HG03196 (cell line): Measurements from ENCODE around the gene NCS1.

Experiments used
- ATAC-seq: cut with Tn5 transposase; IDR thresholded peaks from one replicate; pipeline ENCODE4 v1.9.1; 2021; ENCODE audit not compliant: unreplicated experiment

Gene NCS1

DNA sequence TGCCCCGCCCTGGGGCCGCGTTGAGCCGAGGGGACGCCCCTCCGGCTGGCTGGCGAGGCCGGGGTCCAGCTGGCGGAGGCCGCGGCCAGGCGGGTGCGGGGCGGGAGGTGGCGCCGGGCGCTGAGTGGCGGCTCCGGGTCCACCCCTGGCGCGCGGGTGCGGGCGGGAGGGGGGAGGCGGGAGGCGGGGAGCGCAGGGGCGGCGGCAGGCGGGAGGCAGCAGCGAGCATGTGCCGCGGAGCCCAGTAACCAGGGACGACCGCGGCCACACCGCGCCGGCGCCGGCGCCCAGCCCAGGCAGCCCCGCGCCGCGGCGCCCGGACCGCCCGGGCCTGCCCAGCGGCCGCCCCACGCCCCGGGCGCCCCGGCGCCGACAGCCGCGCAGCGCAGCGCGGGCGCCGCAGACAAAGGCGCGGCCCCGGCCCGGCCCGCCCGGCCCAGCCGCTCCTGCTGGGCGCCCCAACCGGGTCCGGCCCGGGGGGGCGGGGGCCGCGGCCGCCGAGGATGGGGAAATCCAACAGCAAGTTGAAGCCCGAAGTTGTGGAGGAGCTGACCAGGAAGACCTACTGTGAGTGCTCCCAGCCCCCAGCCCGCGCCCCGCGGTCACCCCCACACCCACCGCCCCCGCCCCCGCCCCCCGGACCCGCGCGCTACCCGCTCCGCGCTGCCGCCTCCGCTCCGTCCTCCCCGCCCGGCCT lies at the start of gene NCS1:
NCS1 (plus strand) TSS at position 244 of the 697 bp plus-strand sequence; CDS start at position 504, 260 bp downstream.
- ATAC-seq: no peak

DNA sequence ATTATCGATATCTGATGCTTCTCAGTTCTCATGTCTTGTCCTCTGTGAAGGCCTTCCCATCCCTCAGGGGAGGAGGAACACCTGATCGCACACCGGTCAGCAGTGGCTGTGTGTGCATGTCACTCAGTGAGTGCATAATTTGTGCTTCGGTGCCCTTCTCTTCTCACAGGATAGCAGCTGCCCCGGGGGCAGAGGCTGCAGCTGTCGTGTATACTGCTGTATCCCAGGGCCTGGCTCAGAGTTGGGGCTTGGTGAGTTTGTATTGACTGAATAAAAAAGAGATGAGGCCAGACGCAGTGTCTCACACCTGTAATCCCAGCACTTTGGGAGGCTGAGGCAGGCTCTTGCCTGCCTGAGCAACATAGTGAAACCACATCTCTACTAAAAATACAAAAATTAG lies 49.7 kb upstream of the NCS1 start:
- ATAC-seq: no peak

DNA sequence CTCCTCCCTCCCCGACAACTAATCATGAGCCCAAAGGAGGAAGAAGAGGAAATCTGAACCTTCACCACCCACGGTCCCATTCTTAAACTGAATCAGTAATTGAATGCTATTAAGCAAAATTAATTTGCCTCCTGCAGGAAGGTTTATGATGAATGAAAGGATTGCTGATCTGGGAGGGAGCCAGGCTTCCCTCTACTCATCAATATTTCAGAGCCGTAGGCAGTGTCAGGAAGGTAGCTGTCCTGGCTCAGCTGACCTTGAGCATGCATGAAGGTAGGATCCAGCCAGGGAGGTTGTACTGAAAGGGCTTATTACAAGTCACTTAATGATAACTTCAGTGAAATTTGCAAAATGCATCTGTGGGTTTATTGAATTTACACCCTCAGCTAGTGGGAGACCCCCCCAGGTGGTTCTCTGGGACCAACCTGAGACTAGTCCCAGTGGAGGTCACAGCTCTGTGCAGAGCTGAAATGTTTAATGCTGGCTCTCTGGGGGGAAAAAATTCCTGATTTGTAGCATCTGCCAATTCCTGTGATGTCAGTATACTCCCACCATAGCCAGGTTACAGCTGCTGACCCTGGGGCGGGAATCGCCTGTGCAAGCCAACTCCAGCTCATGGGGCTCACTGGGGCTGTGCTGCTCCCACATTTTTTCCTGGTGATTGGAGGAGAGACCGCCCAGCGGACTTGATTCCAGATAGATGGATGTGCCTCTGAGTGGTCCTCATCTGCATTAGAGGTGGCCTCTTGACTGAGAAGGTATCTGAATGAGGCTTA lies 47.9 kb upstream of the NCS1 start:
- no peak for ATAC-seq

DNA sequence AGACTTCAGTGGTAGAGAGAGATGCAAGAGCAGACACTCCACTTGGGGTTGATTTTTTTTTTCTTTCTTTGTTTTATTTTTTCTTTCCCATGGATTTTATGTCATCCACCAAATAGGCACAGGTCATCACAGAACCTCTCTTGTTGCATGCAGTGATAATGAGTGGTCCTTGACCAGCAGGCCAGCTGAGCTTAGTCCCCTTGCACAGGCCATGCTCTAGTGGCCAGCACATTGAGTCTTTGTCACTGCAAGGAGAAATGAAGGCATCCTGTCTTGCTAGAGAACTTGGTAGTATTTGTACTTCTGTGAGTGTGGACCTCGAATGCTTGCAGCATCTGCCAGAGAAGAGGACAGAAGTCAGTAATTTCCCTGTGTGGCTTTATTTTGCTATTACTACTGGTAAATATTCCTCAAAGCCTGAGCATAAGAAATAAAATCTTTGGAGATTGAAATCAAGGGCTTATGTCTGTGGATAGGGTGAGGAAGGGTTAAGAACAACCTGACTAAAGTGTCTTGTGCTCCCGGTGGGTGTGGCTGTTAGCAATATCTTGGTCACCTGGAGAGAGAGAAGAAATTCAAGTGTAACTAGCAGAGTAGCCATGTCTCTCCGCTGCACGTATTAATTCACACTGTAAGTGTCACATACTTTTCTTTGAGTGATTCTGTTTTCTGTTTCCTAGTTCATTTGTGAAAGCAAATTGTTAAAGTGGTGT lies 45.3 kb upstream of the NCS1 start:
- no peak for ATAC-seq

DNA sequence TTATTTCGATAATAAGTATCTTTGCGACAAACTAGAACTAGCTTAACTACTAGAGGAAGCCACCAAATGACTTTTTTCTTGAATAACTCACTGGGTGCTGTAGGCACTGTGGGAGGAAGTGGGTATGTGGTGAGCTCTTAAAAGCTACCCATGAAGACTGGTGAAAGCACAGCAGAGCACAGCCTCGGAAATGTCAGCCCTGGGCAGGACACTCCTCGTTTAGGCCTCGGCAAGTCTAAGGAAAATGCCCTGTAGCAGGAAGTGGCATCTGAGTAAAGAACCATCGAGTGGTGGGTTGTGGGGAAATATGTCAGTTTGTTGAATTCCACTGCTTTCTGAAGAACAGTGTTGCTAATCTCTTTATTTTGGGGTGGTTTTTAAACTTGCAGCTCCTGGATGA lies 44.0 kb upstream of the NCS1 start:
- ATAC-seq: peak; percentile 53

DNA sequence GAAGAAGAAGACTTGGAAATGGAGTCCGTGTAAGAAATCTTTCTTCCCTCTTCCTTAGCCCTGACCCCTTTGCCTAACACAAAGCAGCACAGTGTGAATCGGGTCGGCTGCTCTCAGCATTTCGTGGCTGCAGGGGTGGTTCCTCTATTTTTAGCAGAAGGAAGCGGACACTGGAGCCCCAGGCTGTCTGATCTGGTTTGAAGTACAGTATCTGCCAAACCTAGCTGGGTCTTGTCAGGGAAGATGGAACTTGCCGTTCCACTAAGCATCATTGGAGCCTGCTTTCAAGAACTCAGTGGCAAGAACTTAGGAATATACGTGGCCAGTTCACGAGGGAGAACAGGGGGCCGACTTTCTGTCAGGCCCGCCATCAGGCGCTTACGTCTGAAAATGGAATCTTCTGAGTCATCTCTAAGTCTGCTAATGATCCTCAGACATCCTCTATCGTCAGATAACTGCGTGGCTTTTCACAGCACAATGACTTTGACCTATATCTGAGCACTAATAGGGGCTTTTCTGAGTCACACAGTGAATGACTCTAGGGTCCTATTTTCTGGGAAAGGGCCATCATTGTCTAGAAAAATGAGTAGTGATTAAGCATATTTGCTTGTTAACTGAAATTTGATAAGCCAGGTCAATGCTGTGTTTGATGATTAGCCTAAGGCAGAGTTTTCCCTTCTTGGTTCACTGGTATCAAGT lies 43.3 kb upstream of the NCS1 start:
- ATAC-seq: peak; percentile 51

DNA sequence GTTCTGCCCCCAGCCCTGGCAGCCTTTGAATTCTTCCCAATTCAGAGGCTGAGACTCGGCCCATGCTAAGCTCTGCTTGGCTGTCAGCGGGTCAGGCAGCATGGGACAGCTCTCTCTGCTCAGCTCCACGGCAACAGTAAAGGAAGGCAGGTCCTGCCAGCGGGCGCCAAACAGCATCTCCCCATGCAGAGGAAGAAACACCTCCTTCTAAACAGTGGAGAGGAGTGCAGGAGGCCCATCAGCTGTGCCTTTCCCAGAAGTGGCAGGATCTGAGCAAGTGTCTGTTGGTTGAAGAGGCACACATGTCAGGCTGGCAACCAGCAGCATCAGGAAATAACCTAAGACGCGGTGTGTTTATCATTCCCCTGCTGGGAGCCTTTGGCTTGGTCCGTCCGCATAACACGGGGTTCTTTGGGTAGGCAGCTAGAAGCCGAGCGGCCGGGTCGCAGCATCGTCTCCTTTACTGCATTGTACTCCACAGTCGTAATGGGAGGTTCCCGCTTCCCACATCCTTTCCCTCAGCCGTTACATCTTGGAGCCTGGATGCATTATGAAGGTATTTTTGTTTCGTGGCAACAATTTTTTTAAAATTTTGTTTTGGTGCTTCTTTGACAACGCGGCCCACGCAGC lies 42.7 kb upstream of the NCS1 start:
- no peak for ATAC-seq

DNA sequence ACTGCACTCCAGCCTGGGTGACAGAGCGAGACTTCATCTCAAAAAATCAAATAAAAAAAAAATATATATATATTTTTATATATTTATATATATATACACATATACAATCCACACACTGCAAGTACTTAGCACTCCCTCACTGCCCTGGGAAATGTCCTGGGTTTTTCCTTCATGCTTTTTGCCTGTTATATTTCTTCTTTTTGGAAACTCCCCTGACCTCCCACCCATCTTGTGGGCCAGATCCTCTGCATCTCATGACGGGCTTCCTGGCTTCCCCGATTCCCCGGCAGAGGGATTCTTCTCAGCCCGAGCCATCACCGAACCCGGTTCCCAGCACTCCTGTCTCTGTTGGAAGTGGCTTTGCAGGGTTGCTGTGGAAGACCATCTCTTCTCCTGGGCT lies 39.5 kb upstream of the NCS1 start:
- ATAC-seq: no peak

DNA sequence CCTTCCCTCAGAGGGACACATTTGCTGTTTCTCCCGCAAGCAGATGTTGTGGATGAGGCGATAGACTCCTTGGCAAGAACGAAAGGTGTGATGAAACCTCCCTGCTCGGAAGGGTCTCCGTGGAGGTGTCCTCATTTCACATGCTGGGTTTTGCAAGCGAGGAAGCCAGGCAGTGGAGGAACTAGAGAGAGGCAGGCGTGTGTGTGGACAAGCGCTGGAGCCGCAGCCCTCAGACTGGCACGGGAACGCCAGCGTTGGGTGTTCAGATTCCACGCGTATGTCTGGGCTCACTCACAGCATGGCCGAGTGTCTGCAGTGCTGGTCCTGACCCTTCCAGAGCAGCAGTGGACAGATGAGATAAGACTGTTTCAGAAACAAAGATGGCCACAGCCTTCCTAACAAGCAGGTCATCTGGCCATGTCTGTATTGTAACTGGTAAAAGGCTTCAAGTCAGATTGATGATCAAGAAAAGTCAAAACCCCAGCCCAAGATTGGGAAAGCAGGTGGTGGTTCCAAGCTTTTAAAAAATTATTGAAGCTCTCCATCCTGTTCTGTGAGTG lies 35.0 kb upstream of the NCS1 start:
- no peak for ATAC-seq

DNA sequence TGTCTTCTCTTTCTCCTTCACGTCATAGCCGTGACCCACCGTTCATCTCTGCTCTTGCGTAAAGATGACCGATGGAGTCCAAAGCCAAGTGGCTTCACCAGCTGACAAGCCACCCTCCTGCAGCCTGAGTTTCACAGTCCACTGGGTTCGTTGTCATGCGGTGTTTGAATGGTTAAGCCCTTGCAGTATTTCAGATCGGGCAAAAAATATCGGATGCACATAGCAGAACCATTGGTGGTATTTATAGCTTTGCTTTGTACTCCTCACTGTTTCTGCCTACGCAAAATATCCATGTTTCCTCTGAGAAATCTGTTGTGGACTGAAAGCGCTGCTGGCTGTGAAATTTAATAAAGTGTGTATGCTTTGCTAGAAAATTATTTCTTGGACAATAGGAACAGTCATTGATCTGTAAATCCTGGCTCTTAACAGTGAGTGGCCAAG lies 34.5 kb upstream of the NCS1 start:
- ATAC-seq: no peak

DNA sequence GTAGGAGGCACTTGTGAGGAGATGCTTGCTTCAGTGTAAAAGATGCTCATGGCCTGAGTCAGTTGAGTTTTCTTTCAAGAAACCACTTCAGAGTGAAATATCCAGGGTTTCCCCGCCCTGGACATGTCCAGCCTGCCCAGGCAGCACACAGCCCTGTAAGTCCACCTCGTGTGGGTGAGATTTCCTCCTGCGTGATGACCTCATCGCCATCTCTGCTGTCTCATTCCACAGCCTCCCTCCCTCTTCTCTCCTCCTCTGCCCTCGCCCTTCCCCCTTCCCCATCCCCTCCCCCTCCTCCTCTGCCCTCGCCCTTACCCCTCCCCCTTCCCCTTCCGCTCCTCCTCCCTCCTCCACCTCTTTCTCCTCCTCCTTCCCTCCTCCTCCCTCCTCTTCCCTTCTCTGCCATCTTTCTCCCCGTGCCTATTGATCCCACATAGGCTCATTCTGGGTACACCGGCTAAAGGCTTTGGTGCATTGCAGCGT lies 34.0 kb upstream of the NCS1 start:
- ATAC-seq: no peak

DNA sequence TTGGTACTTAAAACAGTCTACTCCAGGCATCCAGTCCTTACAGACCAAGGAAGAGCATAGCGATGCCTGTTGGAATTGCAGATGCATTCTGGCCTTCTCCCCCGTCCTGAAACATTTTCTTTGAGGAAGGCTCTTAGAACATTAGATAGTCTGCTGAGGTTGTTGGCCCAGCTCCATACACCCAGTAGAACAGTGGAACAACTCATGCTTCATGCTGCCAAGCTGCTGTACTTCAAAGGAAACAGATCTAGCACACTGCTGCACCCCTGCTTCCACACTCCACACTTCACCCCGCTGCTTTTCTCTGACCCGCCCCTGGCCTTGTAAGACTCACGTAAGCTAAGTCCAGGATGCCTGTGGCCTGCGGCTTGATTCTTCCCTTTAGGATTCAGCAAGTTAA lies 33.4 kb upstream of the NCS1 start:
- ATAC-seq: no peak

DNA sequence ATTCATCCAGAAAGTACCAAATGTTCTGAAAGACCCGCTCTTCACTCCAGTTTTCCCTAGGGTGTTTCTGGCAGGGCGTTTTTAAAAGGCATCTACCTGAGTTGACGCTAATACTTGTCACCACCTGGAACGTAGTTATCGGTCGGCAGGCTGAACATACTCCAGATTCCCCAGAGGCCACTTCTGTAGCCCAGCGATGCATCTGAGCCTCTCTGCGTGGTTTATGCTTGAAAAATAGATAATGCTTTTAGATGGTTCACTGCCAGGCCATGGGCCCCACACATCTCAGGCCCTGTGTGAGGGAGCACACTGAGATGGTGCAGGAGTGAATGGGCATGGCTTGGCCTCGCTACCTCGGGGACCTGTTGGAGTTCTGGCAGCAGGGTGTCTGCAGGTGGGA lies 33.0 kb upstream of the NCS1 start:
- no peak for ATAC-seq

DNA sequence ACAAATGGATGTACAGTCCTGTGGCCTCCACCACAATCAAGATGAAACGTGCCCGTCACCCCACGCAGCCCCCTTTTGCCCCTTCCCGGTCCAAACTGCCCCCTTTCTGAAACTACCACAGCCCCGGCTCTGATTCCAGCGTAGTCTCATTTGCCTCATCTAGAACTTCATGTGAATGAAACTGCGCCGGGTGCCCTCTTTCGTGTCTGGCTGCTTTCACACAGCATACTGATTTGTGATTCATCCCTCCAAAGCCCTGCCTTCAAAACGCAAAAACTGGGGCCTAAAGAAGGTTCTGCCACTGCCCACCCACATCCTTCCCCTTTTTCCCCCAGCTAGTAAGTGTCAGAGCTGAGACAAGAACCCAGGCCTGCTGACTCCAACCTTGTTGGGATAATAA lies 31.5 kb upstream of the NCS1 start:
- no peak for ATAC-seq

DNA sequence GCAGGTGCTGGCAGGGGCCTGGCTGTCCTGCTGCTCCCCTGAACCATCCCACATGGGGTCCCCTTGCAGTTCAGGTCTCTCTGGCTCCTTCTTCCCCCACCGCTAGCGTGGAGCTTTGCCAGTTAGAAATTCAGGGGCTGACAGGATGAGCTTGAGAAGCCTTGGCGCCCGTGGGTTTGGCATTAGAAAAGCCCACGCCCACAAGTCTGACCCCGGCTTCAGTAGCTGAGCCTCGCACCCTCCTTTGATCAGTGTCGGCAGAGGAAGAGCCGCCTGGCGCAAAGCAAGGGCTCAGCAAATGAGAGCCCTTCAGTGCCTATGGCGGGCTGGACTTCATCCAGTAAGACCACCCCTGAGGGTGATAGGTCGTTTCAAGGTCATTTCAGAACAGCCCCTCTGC lies 30.1 kb upstream of the NCS1 start:
- no peak for ATAC-seq

DNA sequence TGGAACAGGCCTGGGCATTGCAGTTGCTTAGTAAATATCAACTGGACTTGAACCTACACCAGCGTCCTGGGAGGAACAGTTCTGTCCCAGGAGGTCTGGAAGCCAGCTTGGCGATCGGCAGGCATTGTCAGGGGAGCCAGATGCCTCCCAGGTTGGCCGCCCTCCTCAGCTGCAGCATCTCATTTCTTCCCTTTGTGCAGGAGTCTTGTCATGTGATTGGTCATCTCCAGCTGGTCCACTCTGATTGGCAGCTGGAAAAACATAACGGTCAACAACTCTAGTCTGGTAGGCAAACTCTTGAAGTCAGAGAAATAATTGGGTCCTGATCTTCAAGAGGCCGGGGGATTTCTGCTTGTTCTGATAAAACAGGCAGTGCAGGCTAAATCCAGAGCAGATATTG lies 29.6 kb upstream of the NCS1 start:
- no peak for ATAC-seq

DNA sequence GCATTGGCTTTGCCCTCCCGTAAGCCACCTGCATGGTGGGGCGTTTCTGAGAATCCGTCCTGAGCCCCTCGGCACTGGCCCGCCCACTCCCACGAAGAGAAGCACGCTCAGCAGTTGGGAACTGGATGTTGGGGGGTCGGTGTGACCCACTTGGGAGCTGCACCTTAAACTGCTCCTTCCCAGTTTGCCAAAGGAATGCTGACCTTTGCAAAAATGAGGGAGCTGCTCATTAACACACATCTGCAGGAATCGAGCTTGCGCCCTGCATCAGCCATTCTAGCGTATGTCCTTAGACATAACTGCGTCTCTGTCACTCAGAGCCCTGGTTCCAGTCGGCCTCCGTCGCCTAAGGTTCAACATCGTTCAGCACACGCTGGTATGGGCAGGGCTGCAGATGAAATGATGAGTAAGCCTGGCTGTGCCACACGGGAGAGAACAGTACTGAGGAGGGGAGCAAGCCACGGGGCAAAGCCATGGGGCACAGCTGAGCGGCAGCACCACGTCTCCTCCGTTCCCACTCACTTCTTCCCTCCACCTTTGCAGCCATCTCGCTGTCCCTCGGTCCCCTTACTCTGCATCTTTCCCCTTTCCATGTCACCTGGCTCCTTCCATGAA lies 28.8 kb upstream of the NCS1 start:
- no peak for ATAC-seq

DNA sequence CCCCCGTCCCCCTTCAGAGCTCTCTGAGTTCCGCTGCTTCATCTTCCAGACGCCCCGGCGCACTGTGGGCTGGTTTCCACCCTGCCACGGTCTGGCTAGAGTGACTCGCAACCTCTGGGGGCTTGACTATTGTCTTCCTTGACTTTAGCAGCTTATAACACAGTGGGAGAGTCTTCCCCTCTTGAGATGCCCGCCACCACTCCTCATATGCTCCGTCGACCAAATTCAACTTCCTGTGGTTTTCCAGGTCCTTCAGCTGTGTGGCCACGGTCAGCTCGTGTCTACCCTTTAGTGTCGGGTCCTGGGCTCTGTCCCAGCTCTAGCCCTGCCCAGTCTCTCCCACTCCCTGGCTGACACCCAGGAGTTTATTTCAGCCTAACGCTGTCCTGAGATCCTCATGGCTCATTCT lies 28.2 kb upstream of the NCS1 start:
- no peak for ATAC-seq

DNA sequence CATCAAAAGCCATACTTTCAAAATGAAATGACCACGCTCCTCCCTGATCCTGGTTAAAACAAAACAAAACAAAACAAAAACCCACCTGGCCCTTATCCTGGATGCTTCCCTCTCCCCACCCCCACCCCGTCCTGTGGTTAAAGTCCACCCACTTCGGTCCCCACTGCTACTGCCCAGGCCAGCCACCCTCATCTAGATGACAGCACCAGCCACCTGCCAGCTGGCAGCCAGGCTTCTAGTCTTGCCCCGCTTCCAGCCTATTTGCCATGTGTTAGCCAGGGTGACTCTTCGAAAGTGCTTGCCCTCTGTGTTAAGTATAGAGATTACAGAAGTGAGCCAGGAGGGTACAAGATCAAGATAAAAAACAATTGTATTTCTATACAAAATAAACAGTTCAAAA lies 27.5 kb upstream of the NCS1 start:
- no peak for ATAC-seq

DNA sequence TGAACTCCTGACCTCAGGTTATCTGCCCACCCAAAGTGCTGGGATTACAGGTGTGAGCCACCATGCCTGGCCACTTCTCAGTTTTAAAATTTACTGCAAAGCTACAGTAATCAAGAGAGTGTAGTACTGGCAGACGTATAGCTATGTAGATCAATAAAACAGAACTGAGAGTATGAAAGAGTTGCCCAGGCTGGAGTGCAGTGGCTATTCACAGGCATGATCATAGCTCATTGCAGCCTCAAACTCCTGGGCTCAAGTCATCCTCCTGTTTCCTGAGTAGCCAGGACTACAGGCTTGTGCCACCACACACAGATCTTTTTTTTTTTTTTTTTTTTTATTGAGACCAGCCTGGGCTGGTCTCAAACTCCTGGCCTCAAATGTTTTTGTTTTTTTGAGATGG lies 26.5 kb upstream of the NCS1 start:
- no peak for ATAC-seq
